Liver (tissue), 3 donors: Measurements from ENCODE around the gene MYL7.
A peak's percentile ranks its signal among the peaks of the same experiment; 100 is the strongest.

Experiments used
- CTCF ChIP-seq: fragments of 150-350 bp; IDR thresholded peaks from 2 replicates; pipeline ENCODE4 v1.5.1; 2017; ENCODE audit warnings: improper control_type of control experiment, low read depth, low read length; ENCODE audit not compliant: missing input control
- EGR1 ChIP-seq, 2 donors: IDR thresholded peaks; 2 replicates each; pipeline ENCODE4 v1.6.1; 2016 to 2018; ENCODE audit warnings: antibody characterized with exemption in 2 of 2, low read depth in 2 of 2
- FOXA1 ChIP-seq: IDR thresholded peaks from 2 replicates; pipeline ENCODE4 v1.6.1; 2016; ENCODE audit warnings: antibody characterized with exemption
- GABPA ChIP-seq, 2 donors: IDR thresholded peaks in 1 of 2; conservative IDR thresholded peaks in 1 of 2; 2 replicates each; pipeline ENCODE4 v1.6.1; 2016; ENCODE audit warnings: antibody characterized with exemption in 2 of 2, mild to moderate bottlenecking in 1 of 2, moderate library complexity in 1 of 2
- HNF4G ChIP-seq: IDR thresholded peaks from 2 replicates; pipeline ENCODE4 v1.6.1; 2016; ENCODE audit warnings: antibody characterized with exemption
- JUND ChIP-seq, 2 donors: IDR thresholded peaks; 2 replicates each; pipeline ENCODE4 v1.6.1; 2016; ENCODE audit warnings: antibody characterized with exemption in 2 of 2
- MAX ChIP-seq: IDR thresholded peaks from 2 replicates; pipeline ENCODE4 v1.6.1; 2016; ENCODE audit warnings: antibody characterized with exemption
- NR2F2 ChIP-seq: IDR thresholded peaks from 2 replicates; pipeline ENCODE4 v1.6.1; 2016; ENCODE audit warnings: antibody characterized with exemption
- RAD21 ChIP-seq, 2 donors: IDR thresholded peaks; 2 replicates each; pipeline ENCODE4 v1.6.1; 2016; ENCODE audit warnings: antibody characterized with exemption in 2 of 2, mild to moderate bottlenecking in 2 of 2
- REST ChIP-seq: IDR thresholded peaks from 2 replicates; pipeline ENCODE4 v1.6.1; 2016; ENCODE audit warnings: antibody characterized with exemption, mild to moderate bottlenecking
- RXRA ChIP-seq, 2 donors: IDR thresholded peaks; 2 replicates each; pipeline ENCODE4 v1.6.1; 2017 to 2018; ENCODE audit warnings: antibody characterized with exemption in 2 of 2, mild to moderate bottlenecking in 1 of 2
- TAF1 ChIP-seq: conservative IDR thresholded peaks from 2 replicates; pipeline ENCODE4 v1.6.1; 2016; ENCODE audit warnings: antibody characterized with exemption, mild to moderate bottlenecking
- ZBTB33 ChIP-seq: IDR thresholded peaks from 2 replicates; pipeline ENCODE4 v1.6.1; 2016; ENCODE audit warnings: antibody characterized with exemption
- donor health status: healthy.
- donor health status: healthy.

GRCh38 chr7:44123190-44124003 lies 17.7 kb downstream of the MYL7 start, which contains the start of gene POLD2:
- TF ChIP-seq CTCF (peak; percentile 16), NR2F2 (no peak), RAD21 (IDR thresholded peaks at IDR 0.05) (no peak), EGR1 (IDR thresholded peaks at IDR 0.05; ENCODE audit: low read depth in 2 of 2) (no peak), TAF1 (no peak), GABPA (IDR thresholded peaks at IDR 0.05 in 1 of 2, conservative IDR thresholded peaks at IDR 0.05 in 1 of 2) (peak in 1 of 2 donors; percentile 26), JUND (IDR thresholded peaks at IDR 0.05) (no peak), HNF4G (no peak), RXRA (IDR thresholded peaks at IDR 0.05) (no peak), FOXA1 (peak; percentile 15), ZBTB33 (no peak), REST (peak; percentile 5), MAX (no peak)
